Right lobe of liver (tissue), 4 donors: ENCODE measurements around the gene INPP5D.

Experiments used
- CTCF ChIP-seq, 4 donors: fragments of 200-600 bp in 3 of 4; fragments of 450-650 bp in 1 of 4; IDR thresholded peaks; one replicate each; pipeline versions ENCODE4 v1.5.1 to v1.8.0; 2016 to 2022; ENCODE audit warnings: antibody characterized with exemption in 4 of 4, mild to moderate bottlenecking in 2 of 4
- POLR2A ChIP-seq: fragments of 450-650 bp; IDR thresholded peaks from one replicate; pipeline ENCODE4 v1.6.1; 2017; ENCODE audit warnings: antibody characterized with exemption, mild to moderate bottlenecking
- donor health status: DM: no; HTN: no; CAD: no.
- donor health status: DM: no; HTN: no; CAD: no.
- donor health status: DM: no; HTN: yes; CAD: no.

- TF ChIP-seq POLR2A (no peak), CTCF (IDR thresholded peaks at IDR 0.05) (no peak)
Measured at GRCh38 chr2:233256048-233256447, 195.9 kb downstream of the INPP5D start.
